A549 (cell line): ENCODE results near the gene UBE3B.

Experiments
- MAFK ChIP-seq: fragments of 450-650 bp; IDR thresholded peaks from 2 replicates; pipeline ENCODE4 v1.6.1; 2014; ENCODE audit not compliant: partially characterized antibody
- POLR2A ChIP-seq: IDR thresholded peaks from 2 replicates; pipeline ENCODE4 v1.6.1; 2012; ENCODE audit warnings: mild to moderate bottlenecking, low read length
- POLR2AphosphoS2 ChIP-seq: conservative IDR thresholded peaks from 2 replicates; pipeline ENCODE4 v1.6.1; 2012; ENCODE audit warnings: low read length, improper control_type of control experiment, inconsistent platforms
- TF ChIP-seq, protein P1 (sequence below): fragments of >200 bp; sonication (Bioruptor Twin); formaldehyde crosslinking; IDR thresholded peaks from 3 replicates; pipeline ENCODE4 v1.5.1; 2016

DNA sequence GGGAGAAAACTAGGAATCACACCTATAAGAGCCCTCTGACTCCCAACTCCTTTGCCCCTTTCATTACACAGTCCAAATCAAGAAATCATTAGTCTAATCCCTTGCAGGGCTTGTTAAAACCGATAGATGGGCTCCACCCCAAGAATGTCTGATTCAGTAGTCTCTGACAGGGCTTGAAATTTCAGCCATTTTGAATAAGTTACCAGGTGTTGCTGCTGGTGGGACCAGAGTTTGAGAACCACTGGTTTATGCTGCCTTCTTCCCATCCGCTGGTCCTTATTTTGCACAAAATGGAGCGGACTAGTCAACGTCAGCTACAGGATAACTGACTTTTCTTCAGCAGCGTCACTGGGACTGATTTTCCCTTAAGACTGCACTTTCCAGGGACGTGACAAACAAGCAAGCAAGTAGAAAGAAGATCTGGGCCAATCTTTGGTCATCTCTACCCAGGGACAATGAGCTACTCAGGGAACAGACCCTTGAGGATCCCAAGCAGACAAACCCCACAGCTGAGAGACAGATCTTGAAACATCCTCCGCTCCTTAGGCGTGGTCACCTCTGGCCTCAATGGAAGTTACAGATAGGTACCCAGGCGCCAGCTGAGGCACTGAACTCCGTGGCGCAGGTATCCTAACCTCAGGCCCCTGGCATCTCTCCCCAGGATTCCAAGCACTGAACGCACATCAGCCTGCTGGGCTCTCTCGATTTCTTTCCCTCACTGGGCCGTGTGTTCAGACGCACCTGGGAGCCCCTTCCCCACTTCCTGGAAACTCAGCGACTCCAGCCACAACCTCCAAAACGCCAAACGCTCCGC is 1.2 kb upstream of the UBE3B start:
- TF ChIP-seq, protein P1, sequence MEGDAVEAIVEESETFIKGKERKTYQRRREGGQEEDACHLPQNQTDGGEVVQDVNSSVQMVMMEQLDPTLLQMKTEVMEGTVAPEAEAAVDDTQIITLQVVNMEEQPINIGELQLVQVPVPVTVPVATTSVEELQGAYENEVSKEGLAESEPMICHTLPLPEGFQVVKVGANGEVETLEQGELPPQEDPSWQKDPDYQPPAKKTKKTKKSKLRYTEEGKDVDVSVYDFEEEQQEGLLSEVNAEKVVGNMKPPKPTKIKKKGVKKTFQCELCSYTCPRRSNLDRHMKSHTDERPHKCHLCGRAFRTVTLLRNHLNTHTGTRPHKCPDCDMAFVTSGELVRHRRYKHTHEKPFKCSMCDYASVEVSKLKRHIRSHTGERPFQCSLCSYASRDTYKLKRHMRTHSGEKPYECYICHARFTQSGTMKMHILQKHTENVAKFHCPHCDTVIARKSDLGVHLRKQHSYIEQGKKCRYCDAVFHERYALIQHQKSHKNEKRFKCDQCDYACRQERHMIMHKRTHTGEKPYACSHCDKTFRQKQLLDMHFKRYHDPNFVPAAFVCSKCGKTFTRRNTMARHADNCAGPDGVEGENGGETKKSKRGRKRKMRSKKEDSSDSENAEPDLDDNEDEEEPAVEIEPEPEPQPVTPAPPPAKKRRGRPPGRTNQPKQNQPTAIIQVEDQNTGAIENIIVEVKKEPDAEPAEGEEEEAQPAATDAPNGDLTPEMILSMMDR: no peak
- TF ChIP-seq POLR2AphosphoS2 (no peak), MAFK (no peak), POLR2A (no peak)
